HL-60 (cell line): Measurements from ENCODE around the gene ECEL1.

Source experiments
- DNase-seq, 2 experiments: peaks; one replicate each; pipeline ENCODE4 v3.0.0-alpha.2; 2010 to 2020; ENCODE audit warnings: low read depth in 1 of 2, low spot score in 1 of 2
- H3K27ac ChIP-seq: fragments of 250-450 bp; sonication (Bioruptor Pico); replicated peaks from 2 replicates; pipeline ENCODE4 v1.5.1; 2020; ENCODE audit warnings: mild to moderate bottlenecking, moderate library complexity
- H3K27me3 ChIP-seq: fragments of 250-450 bp; sonication (Bioruptor Pico); 2 replicates; pipeline ENCODE4 v1.5.1; 2021; ENCODE audit warnings: mild to moderate bottlenecking, moderate library complexity; ENCODE audit not compliant: insufficient read depth, poor library complexity, severe bottlenecking
- H3K4me3 ChIP-seq: replicated peaks from 2 replicates; pipeline ENCODE4 v1.5.1; 2011; ENCODE audit warnings: mild to moderate bottlenecking, control low read depth, low read length; ENCODE audit not compliant: insufficient read depth
- GABPA ChIP-seq: IDR thresholded peaks from 2 replicates; pipeline ENCODE4 v1.6.1; 2012; ENCODE audit warnings: low read depth
- POLR2AphosphoS5 ChIP-seq: IDR thresholded peaks from 2 replicates; pipeline ENCODE4 v1.6.1; 2012; ENCODE audit warnings: low read depth
- SPI1 ChIP-seq: IDR thresholded peaks from 2 replicates; pipeline ENCODE4 v1.6.1; 2012; ENCODE audit warnings: low read depth, mild to moderate bottlenecking, borderline replicate concordance
- TF ChIP-seq, protein P1 (sequence below): IDR thresholded peaks from 2 replicates; pipeline ENCODE4 v1.6.1; 2012; ENCODE audit warnings: low read depth; ENCODE audit not compliant: insufficient replicate concordance
- TF ChIP-seq, protein P2 (sequence below): IDR thresholded peaks from one replicate; pipeline ENCODE4 v1.5.1; 2011; ENCODE audit warnings: low read length, control low read depth, inconsistent platforms; ENCODE audit not compliant: insufficient read depth

The ECEL1 gene

GRCh38 chr2:232480201-232481190 is 7.1 kb downstream of the ECEL1 start:
- DNase-seq = no peak
- TF ChIP-seq, protein P1, sequence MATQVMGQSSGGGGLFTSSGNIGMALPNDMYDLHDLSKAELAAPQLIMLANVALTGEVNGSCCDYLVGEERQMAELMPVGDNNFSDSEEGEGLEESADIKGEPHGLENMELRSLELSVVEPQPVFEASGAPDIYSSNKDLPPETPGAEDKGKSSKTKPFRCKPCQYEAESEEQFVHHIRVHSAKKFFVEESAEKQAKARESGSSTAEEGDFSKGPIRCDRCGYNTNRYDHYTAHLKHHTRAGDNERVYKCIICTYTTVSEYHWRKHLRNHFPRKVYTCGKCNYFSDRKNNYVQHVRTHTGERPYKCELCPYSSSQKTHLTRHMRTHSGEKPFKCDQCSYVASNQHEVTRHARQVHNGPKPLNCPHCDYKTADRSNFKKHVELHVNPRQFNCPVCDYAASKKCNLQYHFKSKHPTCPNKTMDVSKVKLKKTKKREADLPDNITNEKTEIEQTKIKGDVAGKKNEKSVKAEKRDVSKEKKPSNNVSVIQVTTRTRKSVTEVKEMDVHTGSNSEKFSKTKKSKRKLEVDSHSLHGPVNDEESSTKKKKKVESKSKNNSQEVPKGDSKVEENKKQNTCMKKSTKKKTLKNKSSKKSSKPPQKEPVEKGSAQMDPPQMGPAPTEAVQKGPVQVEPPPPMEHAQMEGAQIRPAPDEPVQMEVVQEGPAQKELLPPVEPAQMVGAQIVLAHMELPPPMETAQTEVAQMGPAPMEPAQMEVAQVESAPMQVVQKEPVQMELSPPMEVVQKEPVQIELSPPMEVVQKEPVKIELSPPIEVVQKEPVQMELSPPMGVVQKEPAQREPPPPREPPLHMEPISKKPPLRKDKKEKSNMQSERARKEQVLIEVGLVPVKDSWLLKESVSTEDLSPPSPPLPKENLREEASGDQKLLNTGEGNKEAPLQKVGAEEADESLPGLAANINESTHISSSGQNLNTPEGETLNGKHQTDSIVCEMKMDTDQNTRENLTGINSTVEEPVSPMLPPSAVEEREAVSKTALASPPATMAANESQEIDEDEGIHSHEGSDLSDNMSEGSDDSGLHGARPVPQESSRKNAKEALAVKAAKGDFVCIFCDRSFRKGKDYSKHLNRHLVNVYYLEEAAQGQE = no peak
- TF ChIP-seq SPI1 (no peak), POLR2AphosphoS5 (no peak), GABPA (no peak)
- TF ChIP-seq, protein P2, sequence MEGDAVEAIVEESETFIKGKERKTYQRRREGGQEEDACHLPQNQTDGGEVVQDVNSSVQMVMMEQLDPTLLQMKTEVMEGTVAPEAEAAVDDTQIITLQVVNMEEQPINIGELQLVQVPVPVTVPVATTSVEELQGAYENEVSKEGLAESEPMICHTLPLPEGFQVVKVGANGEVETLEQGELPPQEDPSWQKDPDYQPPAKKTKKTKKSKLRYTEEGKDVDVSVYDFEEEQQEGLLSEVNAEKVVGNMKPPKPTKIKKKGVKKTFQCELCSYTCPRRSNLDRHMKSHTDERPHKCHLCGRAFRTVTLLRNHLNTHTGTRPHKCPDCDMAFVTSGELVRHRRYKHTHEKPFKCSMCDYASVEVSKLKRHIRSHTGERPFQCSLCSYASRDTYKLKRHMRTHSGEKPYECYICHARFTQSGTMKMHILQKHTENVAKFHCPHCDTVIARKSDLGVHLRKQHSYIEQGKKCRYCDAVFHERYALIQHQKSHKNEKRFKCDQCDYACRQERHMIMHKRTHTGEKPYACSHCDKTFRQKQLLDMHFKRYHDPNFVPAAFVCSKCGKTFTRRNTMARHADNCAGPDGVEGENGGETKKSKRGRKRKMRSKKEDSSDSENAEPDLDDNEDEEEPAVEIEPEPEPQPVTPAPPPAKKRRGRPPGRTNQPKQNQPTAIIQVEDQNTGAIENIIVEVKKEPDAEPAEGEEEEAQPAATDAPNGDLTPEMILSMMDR = no peak
- H3K27ac ChIP-seq = no peak overlapping the region
- H3K4me3 ChIP-seq = no peak overlapping the region
- peaks cover 14% of the 10 kb centered on the region for H3K27me3 ChIP-seq

- Histone ChIP-seq H3K27me3 (peaks cover 5% of the 10 kb centered on the region), H3K4me3 (no peak overlapping the region), H3K27ac (no peak overlapping the region)
- DNase-seq = no peak
- TF ChIP-seq GABPA = no peak
- TF ChIP-seq, protein P2 = no peak
- no peak for TF ChIP-seq SPI1
- TF ChIP-seq, protein P1 = no peak
- no peak for TF ChIP-seq POLR2AphosphoS5
Observed at GRCh38 chr2:232479341-232480200, 8.1 kb downstream of the ECEL1 start.

- TF ChIP-seq POLR2AphosphoS5 = no peak
- no peak for TF ChIP-seq SPI1
- TF ChIP-seq GABPA = no peak
- TF ChIP-seq, protein P2 = no peak
- TF ChIP-seq, protein P1 = no peak
- no peaks in the 10 kb centered on the region for H3K27me3 ChIP-seq
- H3K27ac ChIP-seq = no peak overlapping the region
- DNase-seq = no peak
- H3K4me3 ChIP-seq = no peak overlapping the region
Observed at GRCh38 chr2:232478571-232479340, 8.9 kb downstream of the ECEL1 start.
